GM12873 (cell line): ENCODE data around the gene CYP4F3.

Experiments used
- CTCF ChIP-seq: IDR thresholded peaks from 2 replicates; pipeline ENCODE4 v1.5.1; 2012; ENCODE audit warnings: low read depth, mild to moderate bottlenecking, moderate library complexity, low read length, control low read depth; ENCODE audit not compliant: insufficient read depth; ENCODE audit errors: missing control alignments

The CYP4F3 gene

GRCh38 chr19:15666186-15666585 is 25.5 kb downstream of the CYP4F3 start:
- no peak for TF ChIP-seq CTCF

DNA sequence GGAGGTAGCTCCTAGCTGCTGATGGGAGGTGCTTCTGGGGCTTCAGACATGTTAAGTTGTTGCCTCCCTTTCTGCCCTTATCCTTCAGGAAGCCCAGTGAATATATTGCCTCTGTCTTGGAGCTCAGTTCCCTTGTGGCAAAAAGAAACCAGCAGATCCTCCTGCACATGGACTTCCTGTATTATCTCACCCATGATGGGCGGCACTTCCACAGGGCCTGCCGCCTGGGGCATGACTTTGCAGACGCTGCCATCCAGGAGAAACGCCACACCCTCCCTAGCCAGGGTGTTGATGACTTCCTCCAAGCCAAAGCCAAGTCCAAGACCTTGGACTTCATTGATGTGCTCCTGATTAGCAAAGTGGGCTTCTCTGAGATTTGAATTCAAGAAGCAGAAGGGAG is 26.2 kb downstream of the CYP4F3 start:
- TF ChIP-seq CTCF: no peak

- TF ChIP-seq CTCF: no peak
Observed at GRCh38 chr19:15669440-15669839, 28.7 kb downstream of the CYP4F3 start.

DNA sequence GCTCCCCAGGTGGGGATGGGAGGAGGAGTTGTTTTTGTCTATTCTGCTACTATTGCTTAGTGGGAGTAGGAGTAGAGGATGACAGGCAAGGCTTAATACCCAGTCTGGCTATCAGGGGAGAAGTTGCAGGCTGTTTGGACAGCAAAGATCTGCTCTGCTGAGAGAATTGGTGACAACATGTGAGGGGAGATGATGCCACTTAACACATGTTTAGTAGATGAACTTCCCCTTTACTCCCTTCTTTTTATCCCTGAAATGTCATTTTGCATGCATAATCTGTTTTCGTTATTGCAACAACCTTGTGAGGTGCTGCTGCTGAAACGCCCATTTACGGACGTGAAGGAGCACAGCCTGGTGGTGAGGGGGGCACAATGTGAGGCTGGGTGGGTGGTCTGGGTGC is 29.2 kb downstream of the CYP4F3 start:
- TF ChIP-seq CTCF: no peak

DNA sequence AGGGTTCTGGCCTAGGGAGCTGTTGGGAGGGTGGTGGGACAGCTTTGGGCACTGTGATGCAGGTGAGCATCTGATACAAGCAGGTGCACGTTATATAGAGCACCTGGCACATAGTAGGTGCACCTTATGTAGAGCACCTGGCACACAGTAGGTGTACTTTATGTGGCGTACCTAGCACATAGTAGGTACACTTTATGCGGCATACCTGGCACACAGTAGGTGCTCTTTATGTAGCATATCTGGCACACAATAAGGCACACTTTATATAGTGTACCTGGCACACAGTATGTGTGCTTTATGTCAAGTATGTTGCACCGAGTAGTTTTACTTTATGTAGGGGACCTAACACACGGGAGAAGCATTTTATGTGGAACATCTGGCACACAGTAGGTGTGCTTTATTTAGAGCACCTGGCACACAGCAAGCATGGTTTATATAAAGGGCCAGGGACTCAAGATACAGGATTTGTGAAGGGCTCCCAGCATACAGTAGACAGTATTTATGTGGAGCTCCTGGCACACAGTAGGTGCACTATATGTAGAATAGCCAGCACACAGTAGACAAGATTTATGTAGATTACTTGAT is 30.6 kb downstream of the CYP4F3 start:
- no peak for TF ChIP-seq CTCF

DNA sequence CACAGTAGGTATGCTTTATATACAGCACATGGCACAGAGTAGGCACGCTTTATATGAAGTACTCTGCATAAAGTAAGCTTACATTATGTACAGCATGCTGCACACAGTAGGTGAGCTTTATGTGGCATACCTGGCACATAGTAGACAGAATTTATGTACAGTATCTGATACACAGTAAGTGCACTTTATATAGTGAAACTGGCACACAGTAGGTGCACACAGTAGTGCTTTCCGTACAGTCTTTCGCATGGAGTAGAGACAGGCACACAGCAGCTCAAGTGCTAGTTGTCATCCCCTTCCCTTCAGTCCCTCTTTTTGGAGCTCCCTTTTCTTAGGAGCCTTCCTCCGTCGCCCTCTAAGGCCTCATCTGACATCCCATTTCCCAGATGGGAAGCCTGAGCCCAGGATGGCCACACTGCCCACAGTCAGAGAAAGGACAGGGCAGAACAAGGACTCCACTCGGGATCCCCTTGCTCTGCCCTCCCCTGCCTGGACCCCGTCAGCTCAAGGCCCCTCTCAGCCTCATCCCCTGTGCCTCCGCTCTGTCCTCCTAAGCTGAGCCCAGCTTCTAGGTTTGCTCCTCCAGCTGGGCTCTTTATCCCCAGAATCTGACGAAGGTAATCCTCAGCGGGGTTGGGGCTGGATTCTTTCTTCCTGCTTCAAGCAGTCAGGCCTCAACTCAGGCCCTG is 31.3 kb downstream of the CYP4F3 start:
- no peak for TF ChIP-seq CTCF

GRCh38 chr19:15672580-15673175 is 32.0 kb downstream of the CYP4F3 start, which contains the start of gene CYP4F12:
Gene CYP4F12 (plus strand): TSS chr19:15673087. CDS start chr19:15673530, 443 bp downstream.
- no peak for TF ChIP-seq CTCF
